Measurements from ENCODE around the gene DDX60. TPM values are rescaled to one million over a fixed set of nuclear protein-coding genes. Genes with fewer than 3 reads are reported as not detected.

The DDX60 gene
- total RNA-seq, 1 experiment from 2014 or later, result 6.3 TPM

GRCh38 chr4:168212656-168213055 is 105.9 kb downstream of the DDX60 start:
- no TSS peak for BruUV-seq (replicated peaks)
- Histone ChIP-seq H3F3A (ENCODE audit: low read length, unreplicated experiment) (no peaks in the 10 kb centered on the region), H4K20me1 (ENCODE audit: low read length) (no peaks in the 10 kb centered on the region), H3K27ac (ENCODE audit: low read length) (no peak overlapping the region), H3K9me2 (replicated peaks; ENCODE audit: low read length) (no peaks in the 10 kb centered on the region), H3K79me2 (ENCODE audit: low read length) (no peaks in the 10 kb centered on the region), H2AFZ (ENCODE audit: low read length) (no peak overlapping the region), H3K4me1 (ENCODE audit: insufficient read depth, low read length) (peaks cover 9% of the 10 kb centered on the region), H3K9ac (ENCODE audit: low read length) (no peak overlapping the region), H3K36me3 (ENCODE audit: low read depth, low read length) (no peaks in the 10 kb centered on the region), H3K4me2 (ENCODE audit: low read length) (no peak overlapping the region), H3K27me3 (ENCODE audit: low read length) (no peaks in the 10 kb centered on the region), H3K4me3 (ENCODE audit: low read length) (no peak overlapping the region), H3K9me3 (ENCODE audit: low read length) (no peaks in the 10 kb centered on the region)
- CTCF ChIA-PET, result no interaction called here
- TF ChIP-seq EZH2phosphoT487 (IDR thresholded peaks at IDR 0.05; ENCODE audit: borderline replicate concordance, low read length) (no peak), CTCF (conservative IDR thresholded peaks at IDR 0.05; ENCODE audit: low read depth, low read length) (no peak), EZH2 (IDR thresholded peaks at IDR 0.05; ENCODE audit: low read length, unreplicated experiment) (no peak)
- ATAC-seq (no peak), DNase-seq (no peak)
- intact Hi-C loops (cut with micrococcal nuclease), result no loop called here
- POLR2A ChIA-PET (ENCODE audit: unreplicated experiment), result no interaction called here

GRCh38 chr4:168208957-168209614 is 109.5 kb downstream of the DDX60 start:
- no peaks in the 10 kb centered on the region for H3K9me2 ChIP-seq (replicated peaks; ENCODE audit: low read length)
- peaks cover 8% of the 10 kb centered on the region for H3K4me1 ChIP-seq (ENCODE audit: insufficient read depth, low read length)
- TF ChIP-seq EZH2 (IDR thresholded peaks at IDR 0.05; ENCODE audit: low read length, unreplicated experiment) (no peak), CTCF (conservative IDR thresholded peaks at IDR 0.05; ENCODE audit: low read depth, low read length) (no peak), EZH2phosphoT487 (IDR thresholded peaks at IDR 0.05; ENCODE audit: borderline replicate concordance, low read length) (no peak)
- no peak overlapping the region for H2AFZ ChIP-seq (ENCODE audit: low read length)
- POLR2A ChIA-PET (ENCODE audit: unreplicated experiment), result interaction anchor here (0.5 kb wide), 1 partner anchor 82 kb away, joined by 4 read pairs; no protein-coding TSS in a partner anchor
- no peak overlapping the region for H3K9ac ChIP-seq (ENCODE audit: low read length)
- H3K27me3 ChIP-seq (ENCODE audit: low read length), result no peaks in the 10 kb centered on the region
- CTCF ChIA-PET, result interaction anchor here (0.5 kb wide), 1 partner anchor 12 kb away, joined by 3 read pairs; no protein-coding TSS in a partner anchor
- ATAC-seq, result peak; percentile 85
- no peaks in the 10 kb centered on the region for H3K79me2 ChIP-seq (ENCODE audit: low read length)
- DNase-seq, result peak; percentile 4
- no peak overlapping the region for H3K4me2 ChIP-seq (ENCODE audit: low read length)
- no TSS peak for BruUV-seq (replicated peaks)
- no peaks in the 10 kb centered on the region for H3K9me3 ChIP-seq (ENCODE audit: low read length)
- no peaks in the 10 kb centered on the region for H3K36me3 ChIP-seq (ENCODE audit: low read depth, low read length)
- H3F3A ChIP-seq (ENCODE audit: low read length, unreplicated experiment), result no peaks in the 10 kb centered on the region
- no peak overlapping the region for H3K4me3 ChIP-seq (ENCODE audit: low read length)
- intact Hi-C loops (cut with micrococcal nuclease), result no loop called here
- no peak overlapping the region for H3K27ac ChIP-seq (ENCODE audit: low read length)
- no peaks in the 10 kb centered on the region for H4K20me1 ChIP-seq (ENCODE audit: low read length)

GRCh38 chr4:168203233-168203911 is 115.2 kb downstream of the DDX60 start:
- CTCF ChIA-PET, result no interaction called here
- intact Hi-C loops (cut with micrococcal nuclease), result no loop called here

More at GRCh38 chr4:168203233-168203911, 115.2 kb downstream of the DDX60 start:
- H3K9ac ChIP-seq (ENCODE audit: low read length), result no peak overlapping the region
- H3K4me3 ChIP-seq (ENCODE audit: low read length), result no peak overlapping the region
- POLR2A ChIA-PET (ENCODE audit: unreplicated experiment), result no interaction called here
- DNase-seq (no peak), ATAC-seq (no peak)
- no peaks in the 10 kb centered on the region for H3K9me2 ChIP-seq (replicated peaks; ENCODE audit: low read length)
- no TSS peak for BruUV-seq (replicated peaks)
- 0 out of 2 replicates have a peak, but pooled peaks cover 7% of the 10 kb centered on the region for H3K9me3 ChIP-seq (ENCODE audit: low read length)
- no peaks in the 10 kb centered on the region for H3K27me3 ChIP-seq (ENCODE audit: low read length)
- no peaks in the 10 kb centered on the region for H3K36me3 ChIP-seq (ENCODE audit: low read depth, low read length)
- no peak overlapping the region for H3K4me2 ChIP-seq (ENCODE audit: low read length)
- peaks cover 7% of the 10 kb centered on the region for H3K4me1 ChIP-seq (ENCODE audit: insufficient read depth, low read length)
- H4K20me1 ChIP-seq (ENCODE audit: low read length), result no peaks in the 10 kb centered on the region
- no peaks in the 10 kb centered on the region for H3K79me2 ChIP-seq (ENCODE audit: low read length)
- no peak overlapping the region for H2AFZ ChIP-seq (ENCODE audit: low read length)
- H3K27ac ChIP-seq (ENCODE audit: low read length), result no peak overlapping the region
- H3F3A ChIP-seq (ENCODE audit: low read length, unreplicated experiment), result no peaks in the 10 kb centered on the region
- TF ChIP-seq EZH2 (IDR thresholded peaks at IDR 0.05; ENCODE audit: low read length, unreplicated experiment) (no peak), CTCF (conservative IDR thresholded peaks at IDR 0.05; ENCODE audit: low read depth, low read length) (no peak), EZH2phosphoT487 (IDR thresholded peaks at IDR 0.05; ENCODE audit: borderline replicate concordance, low read length) (no peak)

Data from PC-3 (cell line).